HG02678 (cell line): ENCODE results near the gene ALDOB.
A peak's percentile ranks its signal among the peaks of the same experiment; 100 is the strongest.
"Not testable (repeated sequence)": the region's sequence is repeated elsewhere in the genome, so short reads cannot be mapped to it uniquely, and the experiment has no call there.

ENCODE experiments used
- ATAC-seq: cut with Tn5 transposase; IDR thresholded peaks from one replicate; pipeline ENCODE4 v1.9.1; 2021; ENCODE audit warnings: mild to moderate bottlenecking, moderate library complexity; ENCODE audit not compliant: unreplicated experiment

The ALDOB gene

GRCh38 chr9:101388507-101388993, 47.0 kb downstream of the ALDOB start:
- no peak for ATAC-seq

- ATAC-seq: peak; percentile 82
Observed at GRCh38 chr9:101387871-101388506, 47.6 kb downstream of the ALDOB start.

- not testable (repeated sequence) for ATAC-seq
Observed at GRCh38 chr9:101384873-101385536, 50.6 kb downstream of the ALDOB start, which contains the start of gene BAAT. Gene BAAT (minus strand): TSS chr9:101385006. CDS start chr9:101371404, 13,602 bp downstream.

- no peak for ATAC-seq
Observed at GRCh38 chr9:101383361-101383760, 52.2 kb downstream of the ALDOB start.

GRCh38 chr9:101381833-101382342, 53.7 kb downstream of the ALDOB start:
- ATAC-seq: no peak

- no peak for ATAC-seq
Observed at GRCh38 chr9:101381118-101381517, 54.5 kb downstream of the ALDOB start.

GRCh38 chr9:101380295-101380694, 55.3 kb downstream of the ALDOB start:
- ATAC-seq: no peak

GRCh38 chr9:101376111-101376848, 59.3 kb downstream of the ALDOB start:
- ATAC-seq: no peak

- no peak for ATAC-seq
Observed at GRCh38 chr9:101375546-101375945, 60.0 kb downstream of the ALDOB start.

GRCh38 chr9:101372327-101373118, 63.1 kb downstream of the ALDOB start:
- ATAC-seq: no peak

- ATAC-seq: no peak
Observed at GRCh38 chr9:101371813-101372212, 63.8 kb downstream of the ALDOB start.
